Astrocyte (in vitro differentiated cells and primary cell): ENCODE measurements around the gene GLIPR1. TPM values are rescaled to one million over a fixed set of nuclear protein-coding genes. Genes with fewer than 3 reads are reported as not detected.

ENCODE experiments used
- DNase-seq: peaks from one replicate; pipeline ENCODE4 v3.0.0-alpha.2; 2010; ENCODE audit warnings: low read depth
- FAIRE-seq: peaks from 2 replicates; lab custom pipeline; 2011; peaks lifted over from hg19 to GRCh38; lab: Jason Lieb, UNC
- H2AFZ ChIP-seq: 2 replicates; pipeline ENCODE4 v1.6.0; 2012; ENCODE audit warnings: low read depth, low read length, inconsistent platforms
- H3K27ac ChIP-seq: 2 replicates; pipeline ENCODE4 v1.5.1; 2011; ENCODE audit warnings: low read depth, low read length, inconsistent platforms
- H3K27me3 ChIP-seq: 2 replicates; pipeline ENCODE4 v1.6.0; 2011; ENCODE audit warnings: low read length, inconsistent platforms; ENCODE audit not compliant: insufficient read depth
- H3K36me3 ChIP-seq: 2 replicates; pipeline ENCODE4 v1.5.1; 2011; ENCODE audit warnings: low read length, inconsistent platforms; ENCODE audit not compliant: insufficient read depth
- H3K4me1 ChIP-seq: 2 replicates; pipeline ENCODE4 v1.5.1; 2011; ENCODE audit warnings: low read length, inconsistent platforms; ENCODE audit not compliant: insufficient read depth
- H3K4me2 ChIP-seq: 2 replicates; pipeline ENCODE4 v1.6.0; 2012; ENCODE audit warnings: low read length, inconsistent platforms
- H3K4me3 ChIP-seq: 2 replicates; pipeline ENCODE4 v1.5.1; 2011; ENCODE audit warnings: low read depth, mild to moderate bottlenecking, low read length, inconsistent platforms; ENCODE audit not compliant: insufficient read depth
- H3K79me2 ChIP-seq: 2 replicates; pipeline ENCODE4 v1.6.0; 2012; ENCODE audit warnings: mild to moderate bottlenecking, low read length, inconsistent platforms; ENCODE audit not compliant: insufficient read depth
- H3K9ac ChIP-seq: 2 replicates; pipeline ENCODE4 v1.6.0; 2012; ENCODE audit warnings: mild to moderate bottlenecking, low read length, inconsistent platforms
- H3K9me3 ChIP-seq: 2 replicates; pipeline ENCODE4 v1.5.1; 2012; ENCODE audit warnings: low read depth, mild to moderate bottlenecking, low read length, inconsistent platforms; ENCODE audit not compliant: insufficient read depth
- H4K20me1 ChIP-seq: 2 replicates; pipeline ENCODE4 v1.6.0; 2012; ENCODE audit warnings: low read length, inconsistent platforms; ENCODE audit not compliant: insufficient read depth
- H3K27ac Mint-ChIP-seq: one replicate; pipeline ENCODE4 v1.8.0; 2021; ENCODE audit warnings: mild to moderate bottlenecking, mixed read lengths; ENCODE audit not compliant: unreplicated experiment
- H3K27me3 Mint-ChIP-seq: one replicate; pipeline ENCODE4 v1.8.0; 2021; ENCODE audit warnings: low read depth, mixed read lengths; ENCODE audit not compliant: unreplicated experiment
- H3K36me3 Mint-ChIP-seq: one replicate; pipeline ENCODE4 v1.8.0; 2021; ENCODE audit warnings: low read depth, mixed read lengths; ENCODE audit not compliant: unreplicated experiment
- H3K4me1 Mint-ChIP-seq: one replicate; pipeline ENCODE4 v1.8.0; 2021; ENCODE audit warnings: low read depth, mixed read lengths; ENCODE audit not compliant: unreplicated experiment
- H3K4me3 Mint-ChIP-seq: one replicate; pipeline ENCODE4 v1.8.0; 2021; ENCODE audit warnings: mild to moderate bottlenecking, moderate library complexity, mixed read lengths; ENCODE audit not compliant: unreplicated experiment
- H3K9me3 Mint-ChIP-seq: one replicate; pipeline ENCODE4 v1.8.0; 2021; ENCODE audit warnings: mild to moderate bottlenecking, mixed read lengths; ENCODE audit not compliant: unreplicated experiment
- EZH2 ChIP-seq: IDR thresholded peaks from 2 replicates; pipeline ENCODE4 v1.6.1; 2012; ENCODE audit warnings: mild to moderate bottlenecking, low read length, inconsistent platforms; ENCODE audit not compliant: insufficient read depth
- total RNA-seq: library from RNA; stranded (reverse); gene quantifications from 2 replicates; pipeline ENCODE4 v1.2.1, GENCODE V29; 2021
- TF ChIP-seq, protein P1 (sequence below): IDR thresholded peaks from 2 replicates; pipeline ENCODE4 v1.5.1; 2011; ENCODE audit warnings: low read depth, mild to moderate bottlenecking, inconsistent platforms, low read length, moderate library complexity; ENCODE audit not compliant: insufficient read depth

Gene GLIPR1
- total RNA-seq, 1 donor from 2014 or later, result 232 TPM

DNA sequence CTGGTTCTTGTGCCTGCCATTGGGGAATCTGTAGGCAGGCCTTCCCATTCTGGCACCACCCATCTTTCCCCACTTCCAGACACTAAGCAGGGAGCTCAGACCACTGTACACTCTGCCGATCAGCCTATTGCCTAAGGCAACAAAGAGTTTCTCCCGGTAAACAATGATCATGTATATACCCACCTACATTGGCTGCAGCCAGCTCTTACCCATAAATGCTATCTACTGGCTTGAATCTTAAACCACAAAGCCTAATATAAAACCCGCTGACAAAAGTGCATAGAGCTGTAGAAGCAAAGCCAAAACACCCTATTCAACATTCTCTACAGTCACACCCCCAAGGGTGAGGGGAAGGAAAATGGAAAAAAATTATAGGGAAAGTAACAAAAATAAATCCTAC, 20.8 kb upstream of the GLIPR1 start:
- Histone ChIP-seq H2AFZ (no peak overlapping the region), H3K4me3 (no peak overlapping the region), H3K27me3 (no peaks in the 10 kb centered on the region), H3K9me3 (peaks cover 8% of the 10 kb centered on the region), H3K4me2 (no peak overlapping the region), H3K9ac (no peak overlapping the region), H3K4me1 (no peaks in the 10 kb centered on the region), H3K27ac (no peak overlapping the region), H3K36me3 (no peaks in the 10 kb centered on the region), H3K79me2 (no peaks in the 10 kb centered on the region), H4K20me1 (no peaks in the 10 kb centered on the region)
- TF ChIP-seq, protein P1, sequence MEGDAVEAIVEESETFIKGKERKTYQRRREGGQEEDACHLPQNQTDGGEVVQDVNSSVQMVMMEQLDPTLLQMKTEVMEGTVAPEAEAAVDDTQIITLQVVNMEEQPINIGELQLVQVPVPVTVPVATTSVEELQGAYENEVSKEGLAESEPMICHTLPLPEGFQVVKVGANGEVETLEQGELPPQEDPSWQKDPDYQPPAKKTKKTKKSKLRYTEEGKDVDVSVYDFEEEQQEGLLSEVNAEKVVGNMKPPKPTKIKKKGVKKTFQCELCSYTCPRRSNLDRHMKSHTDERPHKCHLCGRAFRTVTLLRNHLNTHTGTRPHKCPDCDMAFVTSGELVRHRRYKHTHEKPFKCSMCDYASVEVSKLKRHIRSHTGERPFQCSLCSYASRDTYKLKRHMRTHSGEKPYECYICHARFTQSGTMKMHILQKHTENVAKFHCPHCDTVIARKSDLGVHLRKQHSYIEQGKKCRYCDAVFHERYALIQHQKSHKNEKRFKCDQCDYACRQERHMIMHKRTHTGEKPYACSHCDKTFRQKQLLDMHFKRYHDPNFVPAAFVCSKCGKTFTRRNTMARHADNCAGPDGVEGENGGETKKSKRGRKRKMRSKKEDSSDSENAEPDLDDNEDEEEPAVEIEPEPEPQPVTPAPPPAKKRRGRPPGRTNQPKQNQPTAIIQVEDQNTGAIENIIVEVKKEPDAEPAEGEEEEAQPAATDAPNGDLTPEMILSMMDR, result no peak
- TF ChIP-seq EZH2, result no peak
- Mint-ChIP-seq H3K4me3 (no peak overlapping the region), H3K36me3 (peaks cover 2% of the 10 kb centered on the region), H3K4me1 (peaks cover 4% of the 10 kb centered on the region), H3K27ac (no peak overlapping the region), H3K27me3 (no peaks in the 10 kb centered on the region), H3K9me3 (peaks cover 10% of the 10 kb centered on the region)
- no peak for FAIRE-seq
- DNase-seq, result no peak

- no peak for TF ChIP-seq EZH2
- TF ChIP-seq, protein P1, result no peak
- H2AFZ ChIP-seq, result no peak overlapping the region
- no peaks in the 10 kb centered on the region for H3K36me3 ChIP-seq
- H3K4me1 ChIP-seq, result no peaks in the 10 kb centered on the region
- peaks cover 4% of the 10 kb centered on the region for H3K4me1 Mint-ChIP-seq
- H3K27ac Mint-ChIP-seq, result no peak overlapping the region
- H4K20me1 ChIP-seq, result no peaks in the 10 kb centered on the region
- peaks cover 2% of the 10 kb centered on the region for H3K36me3 Mint-ChIP-seq
- H3K27me3 ChIP-seq, result no peaks in the 10 kb centered on the region
- peaks cover 10% of the 10 kb centered on the region for H3K9me3 Mint-ChIP-seq
- no peak for FAIRE-seq
- no peak overlapping the region for H3K9ac ChIP-seq
- peaks cover 8% of the 10 kb centered on the region for H3K9me3 ChIP-seq
- no peaks in the 10 kb centered on the region for H3K27me3 Mint-ChIP-seq
- no peak overlapping the region for H3K4me3 ChIP-seq
- DNase-seq, result no peak
- H3K27ac ChIP-seq, result no peak overlapping the region
- no peak overlapping the region for H3K4me2 ChIP-seq
- H3K79me2 ChIP-seq, result no peaks in the 10 kb centered on the region
- no peak overlapping the region for H3K4me3 Mint-ChIP-seq
Observed at GRCh38 chr12:75460204-75460603, 20.4 kb upstream of the GLIPR1 start.
